ENCODE data around the gene CHI3L2. TPM values are rescaled to one million over a fixed set of nuclear protein-coding genes. Genes with fewer than 3 reads are reported as not detected.

CHI3L2 gene
- total RNA-seq, 1 donor from 2014 or later, result not detected

- Mint-ChIP-seq H3K27ac (ENCODE audit: unreplicated experiment) (no peak overlapping the region), H3K36me3 (ENCODE audit: unreplicated experiment) (no peaks in the 10 kb centered on the region), H3K9me3 (ENCODE audit: unreplicated experiment) (no peaks in the 10 kb centered on the region), H3K4me1 (ENCODE audit: unreplicated experiment) (peaks cover 3% of the 10 kb centered on the region), H3K27me3 (ENCODE audit: unreplicated experiment) (peaks cover 44% of the 10 kb centered on the region), H3K4me3 (ENCODE audit: unreplicated experiment) (no peak overlapping the region)
- no peak for DNase-seq (ENCODE audit: extremely low spot score, unreplicated experiment)
- TF ChIP-seq, protein P1, sequence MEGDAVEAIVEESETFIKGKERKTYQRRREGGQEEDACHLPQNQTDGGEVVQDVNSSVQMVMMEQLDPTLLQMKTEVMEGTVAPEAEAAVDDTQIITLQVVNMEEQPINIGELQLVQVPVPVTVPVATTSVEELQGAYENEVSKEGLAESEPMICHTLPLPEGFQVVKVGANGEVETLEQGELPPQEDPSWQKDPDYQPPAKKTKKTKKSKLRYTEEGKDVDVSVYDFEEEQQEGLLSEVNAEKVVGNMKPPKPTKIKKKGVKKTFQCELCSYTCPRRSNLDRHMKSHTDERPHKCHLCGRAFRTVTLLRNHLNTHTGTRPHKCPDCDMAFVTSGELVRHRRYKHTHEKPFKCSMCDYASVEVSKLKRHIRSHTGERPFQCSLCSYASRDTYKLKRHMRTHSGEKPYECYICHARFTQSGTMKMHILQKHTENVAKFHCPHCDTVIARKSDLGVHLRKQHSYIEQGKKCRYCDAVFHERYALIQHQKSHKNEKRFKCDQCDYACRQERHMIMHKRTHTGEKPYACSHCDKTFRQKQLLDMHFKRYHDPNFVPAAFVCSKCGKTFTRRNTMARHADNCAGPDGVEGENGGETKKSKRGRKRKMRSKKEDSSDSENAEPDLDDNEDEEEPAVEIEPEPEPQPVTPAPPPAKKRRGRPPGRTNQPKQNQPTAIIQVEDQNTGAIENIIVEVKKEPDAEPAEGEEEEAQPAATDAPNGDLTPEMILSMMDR (IDR thresholded peaks at IDR 0.05), result no peak
These were observed 21.8 kb upstream of the CHI3L2 start for GRCh38 chr1:111205714-111206050.

- peaks cover 52% of the 10 kb centered on the region for H3K27me3 Mint-ChIP-seq (ENCODE audit: unreplicated experiment)
- TF ChIP-seq, protein P1 (IDR thresholded peaks at IDR 0.05), result no peak
- no peak overlapping the region for H3K4me3 Mint-ChIP-seq (ENCODE audit: unreplicated experiment)
- no peak overlapping the region for H3K27ac Mint-ChIP-seq (ENCODE audit: unreplicated experiment)
- H3K9me3 Mint-ChIP-seq (ENCODE audit: unreplicated experiment), result no peaks in the 10 kb centered on the region
- H3K36me3 Mint-ChIP-seq (ENCODE audit: unreplicated experiment), result no peaks in the 10 kb centered on the region
- no peak for DNase-seq (ENCODE audit: extremely low spot score, unreplicated experiment)
- peaks cover 3% of the 10 kb centered on the region for H3K4me1 Mint-ChIP-seq (ENCODE audit: unreplicated experiment)
These were observed 18.6 kb upstream of the CHI3L2 start for GRCh38 chr1:111208921-111209320.

GRCh38 chr1:111209622-111210021, 17.9 kb upstream of the CHI3L2 start:
- Mint-ChIP-seq H3K4me1 (ENCODE audit: unreplicated experiment) (peaks cover 2% of the 10 kb centered on the region), H3K27ac (ENCODE audit: unreplicated experiment) (no peak overlapping the region), H3K9me3 (ENCODE audit: unreplicated experiment) (no peaks in the 10 kb centered on the region), H3K4me3 (ENCODE audit: unreplicated experiment) (no peak overlapping the region), H3K36me3 (ENCODE audit: unreplicated experiment) (no peaks in the 10 kb centered on the region), H3K27me3 (ENCODE audit: unreplicated experiment) (peaks cover 55% of the 10 kb centered on the region)
- no peak for DNase-seq (ENCODE audit: extremely low spot score, unreplicated experiment)
- TF ChIP-seq, protein P1 (IDR thresholded peaks at IDR 0.05), result no peak

- TF ChIP-seq, protein P1 (IDR thresholded peaks at IDR 0.05), result no peak
- no peak overlapping the region for H3K27ac Mint-ChIP-seq (ENCODE audit: unreplicated experiment)
- DNase-seq (ENCODE audit: extremely low spot score, unreplicated experiment), result no peak
- H3K27me3 Mint-ChIP-seq (ENCODE audit: unreplicated experiment), result peaks cover 40% of the 10 kb centered on the region
- no peak overlapping the region for H3K4me3 Mint-ChIP-seq (ENCODE audit: unreplicated experiment)
- no peaks in the 10 kb centered on the region for H3K9me3 Mint-ChIP-seq (ENCODE audit: unreplicated experiment)
- H3K36me3 Mint-ChIP-seq (ENCODE audit: unreplicated experiment), result no peaks in the 10 kb centered on the region
- H3K4me1 Mint-ChIP-seq (ENCODE audit: unreplicated experiment), result no peaks in the 10 kb centered on the region
These were observed 15.6 kb upstream of the CHI3L2 start for GRCh38 chr1:111211921-111212320.

DNA sequence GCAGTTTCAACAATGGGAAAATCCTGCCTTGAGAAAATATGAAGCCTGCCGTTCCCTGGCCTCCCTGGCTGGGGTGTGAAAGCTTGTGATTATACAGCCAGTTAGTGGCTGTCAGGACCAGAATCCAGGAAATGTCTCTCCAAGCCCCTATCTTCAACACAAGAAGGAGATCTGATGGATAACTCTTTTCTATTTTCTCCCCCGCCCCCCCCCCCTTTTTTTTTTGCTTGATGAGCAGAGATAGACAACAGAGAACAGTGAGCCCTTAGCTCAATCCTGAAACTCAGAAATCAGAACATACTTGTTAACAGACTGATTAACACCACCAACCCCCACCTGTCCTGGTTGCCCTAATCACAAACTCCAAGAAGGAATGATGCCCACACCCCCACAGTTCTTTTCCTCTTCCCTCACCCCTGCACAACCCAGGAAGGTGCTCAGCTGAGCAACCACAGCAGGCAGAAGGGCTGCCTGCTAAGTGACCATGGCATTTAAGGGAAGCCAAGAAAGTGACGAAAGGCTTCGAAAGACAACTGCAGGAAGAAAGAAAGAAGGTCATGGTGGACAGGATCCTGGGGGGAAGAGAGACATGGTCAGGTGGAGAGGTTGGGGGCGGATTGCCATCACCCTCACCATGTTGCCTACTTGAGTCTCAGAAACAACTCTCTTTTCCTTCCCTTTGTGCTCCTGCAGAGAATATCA, 14.7 kb upstream of the CHI3L2 start:
- no peaks in the 10 kb centered on the region for H3K36me3 Mint-ChIP-seq (ENCODE audit: unreplicated experiment)
- H3K4me3 Mint-ChIP-seq (ENCODE audit: unreplicated experiment), result no peak overlapping the region
- no peak for DNase-seq (ENCODE audit: extremely low spot score, unreplicated experiment)
- H3K27me3 Mint-ChIP-seq (ENCODE audit: unreplicated experiment), result peaks cover 33% of the 10 kb centered on the region
- TF ChIP-seq, protein P1 (IDR thresholded peaks at IDR 0.05), result no peak
- H3K9me3 Mint-ChIP-seq (ENCODE audit: unreplicated experiment), result no peaks in the 10 kb centered on the region
- no peaks in the 10 kb centered on the region for H3K4me1 Mint-ChIP-seq (ENCODE audit: unreplicated experiment)
- H3K27ac Mint-ChIP-seq (ENCODE audit: unreplicated experiment), result no peak overlapping the region
